Measurements from ENCODE around the gene KIF1A.
"Not testable (repeated sequence)": the region's sequence is repeated elsewhere in the genome, so short reads cannot be mapped to it uniquely, and the experiment has no call there.

Gene KIF1A

DNA sequence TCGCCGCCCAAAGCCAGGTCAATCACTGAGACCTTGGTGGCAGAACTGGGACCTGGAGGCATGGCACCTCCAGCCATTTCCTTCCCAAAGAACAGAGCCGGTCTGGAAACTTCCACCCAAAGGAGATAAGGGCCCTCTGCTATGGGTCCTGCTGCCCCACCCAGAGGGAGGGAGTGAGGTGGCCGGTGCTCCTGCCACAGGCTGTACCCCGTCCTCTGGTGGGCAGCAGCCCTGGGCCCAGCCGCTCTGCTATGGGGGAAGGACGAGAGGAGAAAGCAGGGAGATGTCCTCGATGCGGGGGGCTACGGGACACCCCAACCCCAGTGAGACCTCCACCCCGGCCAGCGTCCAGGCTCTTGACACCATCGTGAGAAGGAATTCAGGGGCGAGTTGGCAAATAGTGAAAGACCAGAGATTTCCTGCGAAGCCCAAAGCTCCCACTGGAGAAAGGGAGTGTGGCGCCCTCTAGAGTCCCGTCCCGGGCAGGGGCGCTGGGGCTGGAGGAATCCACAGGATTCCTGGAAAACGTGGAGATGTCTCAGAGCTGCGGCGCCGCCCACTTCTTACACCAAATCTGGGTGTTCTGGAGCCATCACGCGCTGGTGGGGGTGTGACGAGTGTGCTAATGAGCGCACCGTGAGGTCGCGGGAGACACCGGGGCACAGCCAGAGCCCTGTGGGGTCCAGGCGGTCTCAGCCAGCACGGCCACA is 121.0 kb downstream of the KIF1A start:
- not testable (repeated sequence) for H3K4me1 ChIP-seq (ENCODE audit: insufficient read depth, low read length); H3K36me3 ChIP-seq (ENCODE audit: insufficient read depth, low read length); H3K27me3 ChIP-seq (ENCODE audit: insufficient read depth, low read length); H2AFZ ChIP-seq (ENCODE audit: low read depth, low read length); H3K9me3 ChIP-seq (ENCODE audit: low read length); H3K4me3 ChIP-seq (ENCODE audit: low read length)

GRCh38 chr2:240696469-240696868 is 123.5 kb downstream of the KIF1A start:
- not testable (repeated sequence) for H3K9me3 ChIP-seq (ENCODE audit: low read length); H3K4me1 ChIP-seq (ENCODE audit: insufficient read depth, low read length); H3K36me3 ChIP-seq (ENCODE audit: insufficient read depth, low read length); H3K27me3 ChIP-seq (ENCODE audit: insufficient read depth, low read length); H3K4me3 ChIP-seq (ENCODE audit: low read length); H2AFZ ChIP-seq (ENCODE audit: low read depth, low read length)

- not testable (repeated sequence) for H3K4me3 ChIP-seq (ENCODE audit: low read length); H3K9me3 ChIP-seq (ENCODE audit: low read length); H3K27me3 ChIP-seq (ENCODE audit: insufficient read depth, low read length); H3K4me1 ChIP-seq (ENCODE audit: insufficient read depth, low read length); H2AFZ ChIP-seq (ENCODE audit: low read depth, low read length); H3K36me3 ChIP-seq (ENCODE audit: insufficient read depth, low read length)
Observed at GRCh38 chr2:240695593-240695992, 124.4 kb downstream of the KIF1A start.

DNA sequence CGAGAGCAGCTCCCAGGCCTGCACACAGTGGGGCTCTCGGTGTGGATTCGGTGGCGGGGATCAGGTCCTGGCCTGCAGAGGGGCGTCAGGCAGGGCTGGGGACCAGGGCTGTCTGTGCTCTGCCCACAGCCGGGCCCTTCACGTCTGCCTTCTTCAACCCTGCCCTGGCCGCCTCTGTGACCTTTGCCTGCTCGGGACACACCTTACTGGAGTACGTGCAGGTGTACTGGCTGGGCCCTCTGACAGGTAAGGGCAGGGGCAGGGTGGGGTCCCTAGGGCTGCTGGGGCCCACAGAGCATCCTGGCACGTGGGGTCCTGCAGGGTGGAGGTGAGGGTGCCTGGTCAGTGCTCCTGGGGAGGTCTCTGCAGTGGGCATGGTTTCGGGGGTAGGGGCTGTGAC is 125.7 kb downstream of the KIF1A start:
- not testable (repeated sequence) for H3K27me3 ChIP-seq (ENCODE audit: insufficient read depth, low read length); H2AFZ ChIP-seq (ENCODE audit: low read depth, low read length); H3K9me3 ChIP-seq (ENCODE audit: low read length); H3K36me3 ChIP-seq (ENCODE audit: insufficient read depth, low read length); H3K4me1 ChIP-seq (ENCODE audit: insufficient read depth, low read length); H3K4me3 ChIP-seq (ENCODE audit: low read length)

DNA sequence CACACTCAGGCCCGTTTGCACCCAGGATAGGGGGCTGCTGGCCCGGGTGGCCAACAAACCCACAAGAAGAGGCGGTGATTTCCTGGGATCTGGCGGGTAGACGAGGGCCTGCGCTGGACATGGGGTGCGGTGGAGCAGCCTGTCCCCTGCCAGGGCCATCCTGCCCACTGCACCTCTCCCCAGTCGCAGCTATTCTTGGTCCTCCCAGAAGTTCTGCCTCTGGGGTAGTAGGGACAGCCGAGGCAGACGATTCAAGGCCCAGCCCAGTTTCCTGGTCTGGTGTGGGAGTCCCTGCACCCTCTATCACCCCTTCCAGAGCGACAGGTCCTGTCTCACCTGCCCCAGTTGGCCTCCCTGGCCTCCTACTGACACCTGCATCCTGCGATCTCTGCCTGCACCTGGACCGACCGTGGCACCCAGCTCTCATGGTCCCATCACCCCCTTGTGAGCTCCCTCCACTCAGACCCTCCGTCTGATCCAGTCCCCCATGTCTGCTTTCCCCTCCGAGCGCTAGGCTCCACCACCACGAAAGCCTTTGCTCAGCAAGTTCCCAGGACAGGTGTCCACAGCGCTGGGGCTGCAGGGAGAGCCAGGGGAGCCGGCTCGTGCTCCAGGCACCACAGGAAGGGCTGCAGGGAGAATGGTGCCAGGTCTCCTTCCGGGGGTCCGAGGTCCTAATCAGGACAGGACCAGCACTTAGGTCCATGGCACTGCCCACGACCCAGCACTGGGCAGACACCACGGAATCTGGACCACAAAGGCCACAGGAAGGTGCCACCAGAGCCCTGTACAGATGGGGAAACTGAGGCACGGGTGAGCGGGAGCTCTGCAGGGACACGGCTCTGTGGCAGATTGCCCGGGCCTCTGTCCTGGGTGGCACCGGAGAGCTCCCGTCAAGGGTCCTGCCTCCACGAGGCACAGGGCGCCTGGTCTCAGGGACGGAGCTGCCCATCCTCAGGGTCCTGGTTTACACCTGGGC is 127.1 kb downstream of the KIF1A start:
- H2AFZ ChIP-seq (ENCODE audit: low read depth, low read length); H3K36me3 ChIP-seq (ENCODE audit: insufficient read depth, low read length); H3K4me3 ChIP-seq (ENCODE audit: low read length); H3K9me3 ChIP-seq (ENCODE audit: low read length); H3K4me1 ChIP-seq (ENCODE audit: insufficient read depth, low read length): not testable (repeated sequence)
- H3K27me3 ChIP-seq (ENCODE audit: insufficient read depth, low read length), result peaks cover 11% of the 10 kb centered on the region

- not testable (repeated sequence) for H3K36me3 ChIP-seq (ENCODE audit: insufficient read depth, low read length); H2AFZ ChIP-seq (ENCODE audit: low read depth, low read length); H3K4me1 ChIP-seq (ENCODE audit: insufficient read depth, low read length); H3K9me3 ChIP-seq (ENCODE audit: low read length); H3K4me3 ChIP-seq (ENCODE audit: low read length)
- H3K27me3 ChIP-seq (ENCODE audit: insufficient read depth, low read length), result peaks cover 15% of the 10 kb centered on the region
Observed at GRCh38 chr2:240691631-240692420, 128.2 kb downstream of the KIF1A start, which contains the start of gene AQP12A. AQP12A (plus strand) TSS chr2:240691866; CDS start chr2:240691914, 48 bp downstream.

GRCh38 chr2:240691075-240691427 is 129.0 kb downstream of the KIF1A start:
- not testable (repeated sequence) for H2AFZ ChIP-seq (ENCODE audit: low read depth, low read length); H3K36me3 ChIP-seq (ENCODE audit: insufficient read depth, low read length); H3K4me3 ChIP-seq (ENCODE audit: low read length); H3K9me3 ChIP-seq (ENCODE audit: low read length); H3K4me1 ChIP-seq (ENCODE audit: insufficient read depth, low read length)
- peaks cover 19% of the 10 kb centered on the region for H3K27me3 ChIP-seq (ENCODE audit: insufficient read depth, low read length)

GRCh38 chr2:240690421-240691074 is 129.5 kb downstream of the KIF1A start:
- not testable (repeated sequence) for H3K9me3 ChIP-seq (ENCODE audit: low read length); H3K36me3 ChIP-seq (ENCODE audit: insufficient read depth, low read length); H2AFZ ChIP-seq (ENCODE audit: low read depth, low read length); H3K4me1 ChIP-seq (ENCODE audit: insufficient read depth, low read length); H3K4me3 ChIP-seq (ENCODE audit: low read length)
- H3K27me3 ChIP-seq (ENCODE audit: insufficient read depth, low read length), result peaks cover 20% of the 10 kb centered on the region

DNA sequence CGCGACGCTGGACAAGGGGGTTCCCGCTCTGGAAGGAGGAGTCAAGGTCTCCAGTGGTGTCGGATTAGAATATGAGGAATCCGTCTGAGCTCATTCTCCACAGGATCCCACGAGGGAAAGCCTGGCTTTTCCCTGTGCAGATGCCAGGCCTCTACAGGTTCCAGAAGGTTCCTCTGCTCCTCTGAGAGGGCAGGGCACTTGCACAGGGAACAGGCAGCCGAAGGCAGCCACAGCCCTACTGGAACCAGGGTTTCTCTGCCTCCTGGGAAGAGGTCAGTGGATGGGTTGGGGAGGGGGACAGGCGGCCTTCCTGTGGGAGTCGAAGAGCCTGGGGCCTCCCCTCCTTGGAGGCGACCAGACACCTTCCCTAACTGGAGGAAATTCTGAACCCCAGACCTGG is 130.0 kb downstream of the KIF1A start:
- Histone ChIP-seq H2AFZ (ENCODE audit: low read depth, low read length) (no peak overlapping the region), H3K9me3 (ENCODE audit: low read length) (no peaks in the 10 kb centered on the region), H3K4me1 (ENCODE audit: insufficient read depth, low read length) (no peaks in the 10 kb centered on the region), H3K27me3 (ENCODE audit: insufficient read depth, low read length) (peaks cover 20% of the 10 kb centered on the region), H3K36me3 (ENCODE audit: insufficient read depth, low read length) (no peaks in the 10 kb centered on the region), H3K4me3 (ENCODE audit: low read length) (no peak overlapping the region)

GRCh38 chr2:240688553-240688919 is 131.5 kb downstream of the KIF1A start:
- Histone ChIP-seq H3K36me3 (ENCODE audit: insufficient read depth, low read length) (no peaks in the 10 kb centered on the region), H3K27me3 (ENCODE audit: insufficient read depth, low read length) (peaks cover 20% of the 10 kb centered on the region), H3K4me1 (ENCODE audit: insufficient read depth, low read length) (no peaks in the 10 kb centered on the region), H2AFZ (ENCODE audit: low read depth, low read length) (no peak overlapping the region), H3K9me3 (ENCODE audit: low read length) (no peaks in the 10 kb centered on the region), H3K4me3 (ENCODE audit: low read length) (no peak overlapping the region)

DNA sequence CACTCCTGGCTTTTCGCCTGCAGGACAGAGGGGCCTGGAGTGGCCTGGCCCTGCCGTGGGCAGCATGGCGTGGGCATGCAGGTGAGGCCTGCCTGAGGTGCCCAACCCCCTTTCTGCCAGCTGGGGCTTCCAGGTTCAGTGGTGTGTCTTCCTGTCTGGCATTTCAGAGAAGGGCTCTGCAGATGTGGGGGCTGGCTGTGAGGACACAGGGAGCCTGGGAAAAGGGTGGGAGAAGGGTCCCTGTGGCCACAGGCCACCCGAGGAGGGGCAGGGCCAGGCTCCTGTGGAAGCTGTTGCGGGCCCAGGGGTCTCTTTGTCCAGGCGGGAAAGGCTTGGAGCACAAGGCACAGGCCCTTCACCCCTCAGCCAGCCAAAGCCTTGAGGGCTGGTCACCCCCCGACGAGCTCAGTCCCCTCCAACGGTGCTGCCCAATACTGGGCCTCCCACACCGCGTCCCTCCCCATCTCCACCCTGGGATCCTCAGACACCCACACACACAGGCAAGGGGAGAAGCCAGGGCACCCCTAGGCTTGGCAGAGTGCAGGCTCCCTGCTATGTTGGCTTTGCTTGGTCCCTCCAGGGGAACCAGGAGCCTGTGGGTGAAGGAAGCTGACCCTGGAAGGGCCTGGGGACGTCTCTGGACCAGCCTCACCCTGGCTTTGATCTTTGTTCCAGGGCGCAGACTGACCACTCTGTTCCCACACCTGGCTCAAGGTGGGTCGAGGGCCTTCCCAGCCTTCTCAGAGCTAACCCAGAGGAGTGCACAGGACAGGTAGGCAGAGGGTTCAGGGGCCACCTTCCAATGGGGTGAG is 132.1 kb downstream of the KIF1A start:
- Histone ChIP-seq H3K4me3 (ENCODE audit: low read length) (no peak overlapping the region), H3K4me1 (ENCODE audit: insufficient read depth, low read length) (no peaks in the 10 kb centered on the region), H3K36me3 (ENCODE audit: insufficient read depth, low read length) (no peaks in the 10 kb centered on the region), H3K27me3 (ENCODE audit: insufficient read depth, low read length) (peaks cover 20% of the 10 kb centered on the region), H2AFZ (ENCODE audit: low read depth, low read length) (no peak overlapping the region), H3K9me3 (ENCODE audit: low read length) (no peaks in the 10 kb centered on the region)

DNA sequence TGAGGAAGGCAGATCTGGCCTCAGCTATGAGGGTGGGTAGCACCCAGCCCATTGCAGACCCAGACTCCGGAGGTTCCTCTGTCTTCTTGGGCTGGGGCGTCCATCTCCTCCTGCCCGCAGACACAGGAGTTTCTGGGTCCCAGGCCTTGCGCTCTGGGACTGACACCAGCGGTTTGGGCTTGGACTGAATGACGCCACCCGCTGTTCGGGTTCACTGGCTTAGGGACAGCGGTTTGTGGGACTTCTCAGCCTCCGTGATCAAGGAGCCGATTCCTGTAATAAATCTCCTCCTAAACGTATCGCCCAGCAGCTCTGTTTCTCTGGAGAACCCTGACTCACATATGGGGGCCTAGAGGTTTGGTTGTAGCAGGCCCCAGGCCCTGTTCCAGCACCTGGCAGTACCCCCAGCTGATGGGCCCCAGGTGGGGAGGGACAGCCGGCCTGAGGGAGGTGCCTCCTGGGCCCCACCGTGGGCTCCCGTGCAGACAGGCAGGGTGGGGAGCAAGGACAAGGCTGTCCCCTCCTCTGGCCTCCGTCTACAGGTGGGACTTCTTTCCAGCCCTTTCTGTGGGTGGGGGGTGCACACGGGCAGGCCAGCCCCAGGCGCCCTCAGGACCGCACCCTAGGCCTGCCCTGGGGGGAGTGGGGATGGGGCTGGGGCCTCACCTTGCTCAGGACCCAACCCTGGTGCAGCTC is 132.8 kb downstream of the KIF1A start:
- Histone ChIP-seq H3K9me3 (ENCODE audit: low read length) (no peaks in the 10 kb centered on the region), H3K4me3 (ENCODE audit: low read length) (no peak overlapping the region), H3K27me3 (ENCODE audit: insufficient read depth, low read length) (peaks cover 20% of the 10 kb centered on the region), H3K4me1 (ENCODE audit: insufficient read depth, low read length) (no peaks in the 10 kb centered on the region), H3K36me3 (ENCODE audit: insufficient read depth, low read length) (no peaks in the 10 kb centered on the region), H2AFZ (ENCODE audit: low read depth, low read length) (no peak overlapping the region)

All from neuron (in vitro differentiated cells).